Heart right ventricle (tissue), 16 donors: ENCODE measurements around the gene ST6GALNAC3. TPM values are rescaled to one million over a fixed set of nuclear protein-coding genes. Genes with fewer than 3 reads are reported as not detected.
A peak's percentile ranks its signal among the peaks of the same experiment; 100 is the strongest.

Experiments used
- ATAC-seq, 8 donors: fragments of 200-7000 bp; cut with Tn5 transposase; one replicate each; pipeline ENCODE4 v1.9.1; 2020; ENCODE audit warnings: mild to moderate bottlenecking in 8 of 8, moderate library complexity in 8 of 8, moderate number of reproducible peaks in 1 of 8
- DNase-seq, 2 donors: peaks; one replicate each; pipeline ENCODE4 v3.0.0-alpha.2; 2020
- H3K27ac ChIP-seq, 10 donors: fragments of 200-600 bp; sonication (generic) in 2 of 10; one replicate each; pipeline versions ENCODE4 v1.5.0 to v1.8.0; 2020 to 2022; ENCODE audit warnings: mild to moderate bottlenecking in 3 of 10
- H3K27me3 ChIP-seq, 7 donors: fragments of 200-600 bp; one replicate each; pipeline ENCODE4 v1.8.0; 2021 to 2022; ENCODE audit warnings: mild to moderate bottlenecking in 2 of 7
- H3K36me3 ChIP-seq, 9 donors: fragments of 200-600 bp; sonication (generic) in 1 of 9; one replicate each; pipeline versions ENCODE4 v1.5.0 to v1.8.0; 2020 to 2022; ENCODE audit warnings: mild to moderate bottlenecking in 2 of 9
- H3K4me1 ChIP-seq, 9 donors: fragments of 200-600 bp; sonication (generic) in 1 of 9; one replicate each; pipeline versions ENCODE4 v1.5.0 to v1.8.0; 2020 to 2022; ENCODE audit warnings: mild to moderate bottlenecking in 4 of 9
- H3K4me3 ChIP-seq, 10 donors: fragments of 200-600 bp; sonication (generic) in 2 of 10; one replicate each; pipeline versions ENCODE4 v1.5.0 to v1.8.0; 2020 to 2022; ENCODE audit warnings: mild to moderate bottlenecking in 7 of 10, moderate library complexity in 2 of 10
- H3K9me3 ChIP-seq, 11 donors: fragments of 200-600 bp in 10 of 11; sonication (generic) in 2 of 11; one replicate each; pipeline versions ENCODE4 v1.5.0 to v1.8.0; 2013 to 2022; ENCODE audit warnings: mild to moderate bottlenecking in 2 of 11, control low read depth in 1 of 11, moderate library complexity in 1 of 11
- CTCF ChIP-seq, 9 donors: fragments of 200-600 bp; sonication (generic) in 2 of 9; IDR thresholded peaks; one replicate each; pipeline versions ENCODE4 v1.5.0 to v1.8.0; 2021 to 2022; ENCODE audit warnings: antibody characterized with exemption in 9 of 9, mild to moderate bottlenecking in 5 of 9, moderate library complexity in 1 of 9
- WGBS, 2 donors: extraction: QIAGEN DNeasy Blood & Tissue Kit; methylation state at CpG; one replicate each; pipeline ENCODE4 v1.1.7; 2013; ENCODE audit warnings: inconsistent platforms in 1 of 2; 5-methylcytosine and 5-hydroxymethylcytosine counted together
- intact Hi-C, 10 donors: fragments of 100-400 bp; cut with DNase I; formaldehyde crosslinking; loops; one replicate each; pipeline versions ENCODE4 v1.11.1 to v1.14.2; 2022
- polyA plus RNA-seq, 2 donors: library from polyadenylated mRNA; stranded (reverse); fragments of 200-250 nt; gene quantifications; one replicate each; pipeline ENCODE4 v1.2.3, GENCODE V29; 2013
- total RNA-seq, 10 donors: library from RNA; stranded (reverse); fragmentation: NEBNext Ultra II Directional in 3 of 10; extraction: Animal tissue kit (Norgen Biotek cat#: 25700) in 3 of 10; gene quantifications; one replicate each; pipeline versions ENCODE4 v1.2.1 to v1.2.4, GENCODE V29; 2021 to 2023
- donor health status: Arrhythmogenic right ventricular cardiomyopathy.
- donor health status: ischemic (EF 13 %, LVEDD 7.1; RV severe dilation, severe dysfunction).
- donor health status: healthy with polysubstance abuse.
- donor health status: DM: no; HTN: yes; CAD: no.
- donor health status: DM: no; HTN: no; CAD: no.
- donor health status: ischemic (EF 25% LVEDD 6.9; RV normal size, moderate dysfunction).
- donor health status: ischemic (EF 25% LVEDD 5.7; RV mildly dilated, moderate dysfunction).
- donor health status: healthy.
- donor health status: DM: yes; HTN: yes; CAD: no.
- donor health status: Ischemic cardiomyopathy.
- donor health status: ischemic (EF 35%, LVEDD 5.7; RV mildly dilated, moderate dysfunction).
- donor health status: nonischemic (EF 11% LVEDD 7.7; RV severe dilation, severe dysfunction).
- donor health status: DM: yes; HTN: yes; CAD: no.
- donor health status: PGD.
- donor health status: ischemic (EF 29% LVEDD 5.4; RV normal size, mild dysfunction).
- donor health status: nonischemic (EF 23%, LVEDD 6.1; RV moderate dilation, normal function).

ST6GALNAC3 gene
- total and polyA plus RNA-seq, 12 donors, result 2.8 to 10.3 (median 4.8) TPM

GRCh38 chr1:76585980-76586674 is 511.6 kb downstream of the ST6GALNAC3 start:
- intact Hi-C loops, result no loop called here
- WGBS, 2 donors, result 46 to 57% methylated on average over 4 of the region's 4 CpGs
- ATAC-seq (no peak), DNase-seq (no peak)
- TF ChIP-seq CTCF (IDR thresholded peaks at IDR 0.05), result no peak
- H3K4me3 ChIP-seq, result no peak overlapping the region
- H3K27ac ChIP-seq, result no peak overlapping the region
- H3K9me3 ChIP-seq, result no peaks in the 10 kb centered on the region
- H3K27me3 ChIP-seq, result no peaks in the 10 kb centered on the region
- H3K36me3 ChIP-seq, result no peaks in the 10 kb centered on the region
- no peaks in the 10 kb centered on the region for H3K4me1 ChIP-seq

- intact Hi-C loops, result no loop called here
- 90% methylated on average over 9 of the region's 9 CpGs for WGBS, 2 donors
- Histone ChIP-seq H3K9me3 (no peaks in the 10 kb centered on the region), H3K4me3 (no peak overlapping the region), H3K4me1 (no peaks in the 10 kb centered on the region), H3K27ac (no peak overlapping the region), H3K36me3 (no peaks in the 10 kb centered on the region), H3K27me3 (no peaks in the 10 kb centered on the region)
- ATAC-seq, result peak in 1 of 8 donors; percentile 51
- no peak for DNase-seq
- TF ChIP-seq CTCF (IDR thresholded peaks at IDR 0.05), result no peak
Observed at GRCh38 chr1:76587212-76587611, 512.7 kb downstream of the ST6GALNAC3 start.

- TF ChIP-seq CTCF (IDR thresholded peaks at IDR 0.05), result no peak
- ATAC-seq, result no peak
- Histone ChIP-seq H3K9me3 (peaks cover 0 to 7% (median 0%) of the 10 kb centered on the region in 11 donors), H3K27me3 (no peaks in the 10 kb centered on the region), H3K4me3 (no peak overlapping the region), H3K4me1 (no peaks in the 10 kb centered on the region), H3K36me3 (no peaks in the 10 kb centered on the region), H3K27ac (no peak overlapping the region)
- 90 to 92% methylated on average over 1 of the region's 1 CpG for WGBS, 2 donors
- no peak for DNase-seq
- intact Hi-C loops, result no loop called here
Observed at GRCh38 chr1:76591461-76591860, 516.9 kb downstream of the ST6GALNAC3 start.

- ATAC-seq, result no peak
- H3K27ac ChIP-seq, result no peak overlapping the region
- H3K27me3 ChIP-seq, result no peaks in the 10 kb centered on the region
- DNase-seq, result no peak
- H3K4me3 ChIP-seq, result no peak overlapping the region
- peaks cover 0 to 7% (median 0%) of the 10 kb centered on the region in 11 donors for H3K9me3 ChIP-seq
- TF ChIP-seq CTCF (IDR thresholded peaks at IDR 0.05), result no peak
- no peaks in the 10 kb centered on the region for H3K4me1 ChIP-seq
- WGBS, 2 donors, result 92% methylated on average over 2 of the region's 2 CpGs
- intact Hi-C loops, result no loop called here
- H3K36me3 ChIP-seq, result no peaks in the 10 kb centered on the region
Observed at GRCh38 chr1:76591963-76592362, 517.4 kb downstream of the ST6GALNAC3 start.
